Liver (tissue), 9 donors: ENCODE results near the gene ZNF343. TPM values are rescaled to one million over a fixed set of nuclear protein-coding genes. Genes with fewer than 3 reads are reported as not detected.

ENCODE experiments used
- DNase-seq: peaks from one replicate; pipeline ENCODE4 v3.0.0-alpha.2; 2017; ENCODE audit warnings: low spot score
- H3K27ac ChIP-seq, 2 donors: one replicate each; pipeline ENCODE4 v1.7.0; 2013; ENCODE audit warnings: inconsistent platforms in 2 of 2, low read length in 2 of 2, control low read depth in 1 of 2, low read depth in 1 of 2, mild to moderate bottlenecking in 1 of 2
- H3K27me3 ChIP-seq, 4 donors: one replicate each; pipeline versions ENCODE4 v1.6.1 to v1.7.0; 2013; ENCODE audit warnings: low read length in 3 of 4, inconsistent platforms in 1 of 4, mild to moderate bottlenecking in 1 of 4, moderate library complexity in 1 of 4; ENCODE audit not compliant: control insufficient read depth in 4 of 4, insufficient read depth in 4 of 4
- H3K36me3 ChIP-seq, 4 donors: one replicate each; pipeline versions ENCODE4 v1.6.1 to v1.7.0; 2013; ENCODE audit warnings: low read length in 3 of 4, mild to moderate bottlenecking in 3 of 4, low read depth in 1 of 4, moderate library complexity in 1 of 4; ENCODE audit not compliant: control insufficient read depth in 4 of 4, insufficient read depth in 3 of 4
- H3K4me1 ChIP-seq, 4 donors: one replicate each; pipeline versions ENCODE4 v1.6.1 to v1.7.0; 2013; ENCODE audit warnings: low read length in 3 of 4, mild to moderate bottlenecking in 3 of 4, moderate library complexity in 1 of 4; ENCODE audit not compliant: control insufficient read depth in 4 of 4, insufficient read depth in 4 of 4
- H3K4me3 ChIP-seq, 3 donors: one replicate each; pipeline versions ENCODE4 v1.6.1 to v1.7.0; 2013; ENCODE audit warnings: low read length in 3 of 3, control low read depth in 1 of 3, low read depth in 1 of 3, mild to moderate bottlenecking in 1 of 3
- H3K9ac ChIP-seq, 2 donors: one replicate each; pipeline ENCODE4 v1.7.0; 2013; ENCODE audit warnings: low read length in 2 of 2, mild to moderate bottlenecking in 2 of 2, moderate library complexity in 2 of 2, control low read depth in 1 of 2, low read depth in 1 of 2
- H3K9me3 ChIP-seq, 4 donors: one replicate each; pipeline versions ENCODE4 v1.6.1 to v1.7.0; 2013; ENCODE audit warnings: low read length in 3 of 4; ENCODE audit not compliant: control insufficient read depth in 4 of 4
- ATF3 ChIP-seq: IDR thresholded peaks from 2 replicates; pipeline ENCODE4 v1.6.1; 2016; ENCODE audit warnings: antibody characterized with exemption
- CTCF ChIP-seq: fragments of 150-350 bp; IDR thresholded peaks from 2 replicates; pipeline ENCODE4 v1.5.1; 2017; ENCODE audit warnings: improper control_type of control experiment, low read depth, low read length; ENCODE audit not compliant: missing input control
- EGR1 ChIP-seq, 2 donors: IDR thresholded peaks; 2 replicates each; pipeline ENCODE4 v1.6.1; 2016 to 2018; ENCODE audit warnings: antibody characterized with exemption in 2 of 2, low read depth in 2 of 2
- FOXA1 ChIP-seq: IDR thresholded peaks from 2 replicates; pipeline ENCODE4 v1.6.1; 2016; ENCODE audit warnings: antibody characterized with exemption
- FOXA2 ChIP-seq: IDR thresholded peaks from 2 replicates; pipeline ENCODE4 v1.6.1; 2016; ENCODE audit warnings: antibody characterized with exemption
- GABPA ChIP-seq, 2 donors: IDR thresholded peaks in 1 of 2; conservative IDR thresholded peaks in 1 of 2; 2 replicates each; pipeline ENCODE4 v1.6.1; 2016; ENCODE audit warnings: antibody characterized with exemption in 2 of 2, mild to moderate bottlenecking in 1 of 2, moderate library complexity in 1 of 2
- HNF4A ChIP-seq, 2 donors: conservative IDR thresholded peaks; 2 replicates each; pipeline ENCODE4 v1.6.1; 2016; ENCODE audit warnings: antibody characterized with exemption in 2 of 2, mild to moderate bottlenecking in 2 of 2
- HNF4G ChIP-seq: IDR thresholded peaks from 2 replicates; pipeline ENCODE4 v1.6.1; 2016; ENCODE audit warnings: antibody characterized with exemption
- JUND ChIP-seq, 2 donors: IDR thresholded peaks; 2 replicates each; pipeline ENCODE4 v1.6.1; 2016; ENCODE audit warnings: antibody characterized with exemption in 2 of 2
- NR2F2 ChIP-seq: IDR thresholded peaks from 2 replicates; pipeline ENCODE4 v1.6.1; 2016; ENCODE audit warnings: antibody characterized with exemption
- RAD21 ChIP-seq, 2 donors: IDR thresholded peaks; 2 replicates each; pipeline ENCODE4 v1.6.1; 2016; ENCODE audit warnings: antibody characterized with exemption in 2 of 2, mild to moderate bottlenecking in 2 of 2
- REST ChIP-seq: IDR thresholded peaks from 2 replicates; pipeline ENCODE4 v1.6.1; 2016; ENCODE audit warnings: antibody characterized with exemption, mild to moderate bottlenecking
- RXRA ChIP-seq, 2 donors: IDR thresholded peaks; 2 replicates each; pipeline ENCODE4 v1.6.1; 2017 to 2018; ENCODE audit warnings: antibody characterized with exemption in 2 of 2, mild to moderate bottlenecking in 1 of 2
- YY1 ChIP-seq: IDR thresholded peaks from 2 replicates; pipeline ENCODE4 v1.6.1; 2016; ENCODE audit warnings: antibody characterized with exemption, mild to moderate bottlenecking
- ZBTB33 ChIP-seq: IDR thresholded peaks from 2 replicates; pipeline ENCODE4 v1.6.1; 2016; ENCODE audit warnings: antibody characterized with exemption
- WGBS: extraction: QIAGEN DNeasy Blood & Tissue Kit; methylation state at CpG from one replicate; pipeline ENCODE4 v1.1.7; 2013; 5-methylcytosine and 5-hydroxymethylcytosine counted together
- polyA plus RNA-seq, 2 donors: library from polyadenylated mRNA; stranded (reverse) in 1 of 2; unstranded in 1 of 2; fragments of 200-250 nt in 1 of 2; fragments of >200 nt in 1 of 2; fragmentation: Nextera tagmentation in 1 of 2; extraction: Ambion mirVana in 1 of 2; gene quantifications; one replicate each; pipeline versions ENCODE4 v1.2.1 to v1.2.3, GENCODE V29; 2013 to 2015
- total RNA-seq, 2 donors: library from RNA; depleted of rRNA; stranded (reverse); fragments of >200 nt; gene quantifications; one replicate each; pipeline ENCODE4 v1.2.3, GENCODE V29; 2014
- donor health status: healthy.
- donor health status: healthy.
- donor health status: healthy.
- donor health status: healthy.
- donor health status: healthy.

Gene ZNF343
- total and polyA plus RNA-seq, 4 donors, result 3.3 to 10.5 (median 4.2) TPM

- Histone ChIP-seq H3K36me3 (peaks cover 0 to 3% (median 1%) of the 10 kb centered on the region in 4 donors), H3K27ac (peak overlapping the region in 1 of 2 donors; percentile 85), H3K9me3 (peaks cover 0 to 2% (median under 1%) of the 10 kb centered on the region in 4 donors), H3K9ac (no peak overlapping the region), H3K27me3 (no peaks in the 10 kb centered on the region), H3K4me3 (no peak overlapping the region), H3K4me1 (peaks cover 8 to 15% (median 10%) of the 10 kb centered on the region in 4 donors)
- no peak for DNase-seq
- no peak for TF ChIP-seq FOXA2
- peak; percentile 25 for TF ChIP-seq CTCF
- TF ChIP-seq RAD21 (IDR thresholded peaks at IDR 0.05), result peak; percentile 46 to 61
- TF ChIP-seq REST, result no peak
- no peak for TF ChIP-seq NR2F2
- TF ChIP-seq HNF4A (conservative IDR thresholded peaks at IDR 0.05), result no peak
- no peak for TF ChIP-seq HNF4G
- WGBS, result 78% methylated on average over 5 of the region's 5 CpGs
Observed at GRCh38 chr20:2476742-2477615, 31.7 kb downstream of the ZNF343 start.

GRCh38 chr20:2475850-2476741, 32.6 kb downstream of the ZNF343 start:
- DNase-seq, result no peak
- peaks cover 0 to 3% (median under 1%) of the 10 kb centered on the region in 4 donors for H3K36me3 ChIP-seq
- H3K9me3 ChIP-seq, result peaks cover 0 to 2% (median under 1%) of the 10 kb centered on the region in 4 donors
- no peak overlapping the region for H3K9ac ChIP-seq
- H3K27me3 ChIP-seq, result no peaks in the 10 kb centered on the region
- no peak overlapping the region for H3K4me3 ChIP-seq
- peaks cover 10 to 17% (median 11%) of the 10 kb centered on the region in 4 donors for H3K4me1 ChIP-seq
- peak overlapping the region; percentile 64 to 85 for H3K27ac ChIP-seq
- WGBS, result 76% methylated on average over 9 of the region's 9 CpGs
- TF ChIP-seq FOXA2 (peak; percentile 98), HNF4A (conservative IDR thresholded peaks at IDR 0.05) (peak; percentile 32 to 57), JUND (IDR thresholded peaks at IDR 0.05) (no peak), RXRA (IDR thresholded peaks at IDR 0.05) (peak; percentile 19 to 58), EGR1 (IDR thresholded peaks at IDR 0.05; ENCODE audit: low read depth in 2 of 2) (no peak), ZBTB33 (no peak), RAD21 (IDR thresholded peaks at IDR 0.05) (no peak), YY1 (no peak), GABPA (IDR thresholded peaks at IDR 0.05 in 1 of 2, conservative IDR thresholded peaks at IDR 0.05 in 1 of 2) (peak; percentile 31 to 77), CTCF (no peak), FOXA1 (peak; percentile 91), ATF3 (no peak), NR2F2 (no peak)
